PFSK-1 (cell line): ENCODE data around the gene YWHAB.

Experiments
- TAF1 ChIP-seq: IDR thresholded peaks from 2 replicates; pipeline ENCODE4 v1.6.1; 2012; ENCODE audit warnings: low read length, control low read depth, borderline replicate concordance; ENCODE audit not compliant: insufficient read depth
- TF ChIP-seq, protein P1 (sequence below), 2 experiments: IDR thresholded peaks; 2 replicates each; pipeline versions ENCODE4 v1.6.1 to v1.8.0; 2011 to 2012; ENCODE audit warnings: low read depth in 2 of 2, low read length in 2 of 2, control low read depth in 1 of 2, inconsistent platforms in 1 of 2, mild to moderate bottlenecking in 1 of 2, moderate library complexity in 1 of 2; ENCODE audit not compliant: insufficient read depth in 1 of 2

- TF ChIP-seq, protein P1, sequence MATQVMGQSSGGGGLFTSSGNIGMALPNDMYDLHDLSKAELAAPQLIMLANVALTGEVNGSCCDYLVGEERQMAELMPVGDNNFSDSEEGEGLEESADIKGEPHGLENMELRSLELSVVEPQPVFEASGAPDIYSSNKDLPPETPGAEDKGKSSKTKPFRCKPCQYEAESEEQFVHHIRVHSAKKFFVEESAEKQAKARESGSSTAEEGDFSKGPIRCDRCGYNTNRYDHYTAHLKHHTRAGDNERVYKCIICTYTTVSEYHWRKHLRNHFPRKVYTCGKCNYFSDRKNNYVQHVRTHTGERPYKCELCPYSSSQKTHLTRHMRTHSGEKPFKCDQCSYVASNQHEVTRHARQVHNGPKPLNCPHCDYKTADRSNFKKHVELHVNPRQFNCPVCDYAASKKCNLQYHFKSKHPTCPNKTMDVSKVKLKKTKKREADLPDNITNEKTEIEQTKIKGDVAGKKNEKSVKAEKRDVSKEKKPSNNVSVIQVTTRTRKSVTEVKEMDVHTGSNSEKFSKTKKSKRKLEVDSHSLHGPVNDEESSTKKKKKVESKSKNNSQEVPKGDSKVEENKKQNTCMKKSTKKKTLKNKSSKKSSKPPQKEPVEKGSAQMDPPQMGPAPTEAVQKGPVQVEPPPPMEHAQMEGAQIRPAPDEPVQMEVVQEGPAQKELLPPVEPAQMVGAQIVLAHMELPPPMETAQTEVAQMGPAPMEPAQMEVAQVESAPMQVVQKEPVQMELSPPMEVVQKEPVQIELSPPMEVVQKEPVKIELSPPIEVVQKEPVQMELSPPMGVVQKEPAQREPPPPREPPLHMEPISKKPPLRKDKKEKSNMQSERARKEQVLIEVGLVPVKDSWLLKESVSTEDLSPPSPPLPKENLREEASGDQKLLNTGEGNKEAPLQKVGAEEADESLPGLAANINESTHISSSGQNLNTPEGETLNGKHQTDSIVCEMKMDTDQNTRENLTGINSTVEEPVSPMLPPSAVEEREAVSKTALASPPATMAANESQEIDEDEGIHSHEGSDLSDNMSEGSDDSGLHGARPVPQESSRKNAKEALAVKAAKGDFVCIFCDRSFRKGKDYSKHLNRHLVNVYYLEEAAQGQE (IDR thresholded peaks at IDR 0.05; ENCODE audit: insufficient read depth in 1 of 2, low read depth in 2 of 2, low read length in 2 of 2): no peak
- no peak for TF ChIP-seq TAF1
These were observed 47.4 kb downstream of the YWHAB start for GRCh38 chr20:44932916-44933315.
